Epithelial cell of proximal tubule (primary cell): ENCODE data around the gene CELF4. TPM values are rescaled to one million over a fixed set of nuclear protein-coding genes. Genes with fewer than 3 reads are reported as not detected.

Source experiments
- DNase-seq: peaks from one replicate; pipeline ENCODE4 v3.0.0-alpha.2; 2011; ENCODE audit warnings: low read depth
- H3K4me3 ChIP-seq: 2 replicates; pipeline ENCODE4 v1.5.1; 2011; ENCODE audit warnings: low read depth, mild to moderate bottlenecking, low read length
- total RNA-seq: library from RNA; depleted of rRNA; stranded (reverse); fragments of >200 nt; gene quantifications from 2 replicates; pipeline ENCODE4 v1.2.3, GENCODE V29; 2015
- TF ChIP-seq, protein P1 (sequence below): conservative IDR thresholded peaks from 2 replicates; pipeline ENCODE4 v1.5.1; 2012; ENCODE audit warnings: low read depth, mild to moderate bottlenecking, low read length

CELF4 gene
- total RNA-seq, 1 donor from 2014 or later = not detected

DNA sequence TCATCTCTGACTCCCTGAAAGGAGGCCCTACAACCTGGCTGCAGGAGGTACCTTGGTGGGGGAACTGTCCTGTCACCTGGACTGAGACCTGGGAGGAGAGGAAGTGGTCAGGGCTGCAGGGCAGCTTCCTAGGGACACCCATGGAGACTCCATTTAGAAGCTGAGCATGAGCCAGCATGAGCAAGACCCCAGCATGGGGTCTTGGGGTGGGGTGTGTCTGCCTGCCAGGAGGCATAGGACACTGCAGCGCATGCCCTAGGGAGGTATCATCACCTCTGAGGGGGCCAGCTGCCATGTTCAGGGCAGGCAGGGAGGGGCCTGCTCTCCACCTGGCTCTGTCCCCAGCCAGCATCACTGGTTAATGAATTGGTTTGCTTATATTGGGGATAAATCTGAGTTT, 249.7 kb downstream of the CELF4 start:
- no peak for DNase-seq
- TF ChIP-seq, protein P1, sequence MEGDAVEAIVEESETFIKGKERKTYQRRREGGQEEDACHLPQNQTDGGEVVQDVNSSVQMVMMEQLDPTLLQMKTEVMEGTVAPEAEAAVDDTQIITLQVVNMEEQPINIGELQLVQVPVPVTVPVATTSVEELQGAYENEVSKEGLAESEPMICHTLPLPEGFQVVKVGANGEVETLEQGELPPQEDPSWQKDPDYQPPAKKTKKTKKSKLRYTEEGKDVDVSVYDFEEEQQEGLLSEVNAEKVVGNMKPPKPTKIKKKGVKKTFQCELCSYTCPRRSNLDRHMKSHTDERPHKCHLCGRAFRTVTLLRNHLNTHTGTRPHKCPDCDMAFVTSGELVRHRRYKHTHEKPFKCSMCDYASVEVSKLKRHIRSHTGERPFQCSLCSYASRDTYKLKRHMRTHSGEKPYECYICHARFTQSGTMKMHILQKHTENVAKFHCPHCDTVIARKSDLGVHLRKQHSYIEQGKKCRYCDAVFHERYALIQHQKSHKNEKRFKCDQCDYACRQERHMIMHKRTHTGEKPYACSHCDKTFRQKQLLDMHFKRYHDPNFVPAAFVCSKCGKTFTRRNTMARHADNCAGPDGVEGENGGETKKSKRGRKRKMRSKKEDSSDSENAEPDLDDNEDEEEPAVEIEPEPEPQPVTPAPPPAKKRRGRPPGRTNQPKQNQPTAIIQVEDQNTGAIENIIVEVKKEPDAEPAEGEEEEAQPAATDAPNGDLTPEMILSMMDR = no peak
- no peak overlapping the region for H3K4me3 ChIP-seq

DNA sequence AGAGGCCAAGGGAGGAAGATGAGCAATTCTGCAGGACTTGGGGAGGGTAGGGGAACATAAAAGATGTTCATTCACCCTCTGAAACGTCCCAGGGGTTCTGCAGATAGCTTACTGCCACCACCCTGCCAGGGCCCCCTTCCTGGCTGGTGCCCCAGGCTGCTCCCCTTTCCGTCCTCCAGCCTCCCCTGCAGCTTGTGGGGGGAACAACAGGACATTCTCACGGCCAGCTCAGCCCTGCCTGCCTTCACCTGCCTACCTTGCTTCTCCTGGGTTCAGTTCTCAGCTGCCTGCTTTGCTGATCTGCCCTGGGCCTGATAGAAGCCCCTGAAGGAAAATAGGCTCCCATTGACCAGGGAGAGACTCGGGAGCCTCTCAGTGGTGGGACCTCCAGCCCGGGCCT, 251.1 kb downstream of the CELF4 start:
- TF ChIP-seq, protein P1 = no peak
- DNase-seq = no peak
- no peak overlapping the region for H3K4me3 ChIP-seq

DNA sequence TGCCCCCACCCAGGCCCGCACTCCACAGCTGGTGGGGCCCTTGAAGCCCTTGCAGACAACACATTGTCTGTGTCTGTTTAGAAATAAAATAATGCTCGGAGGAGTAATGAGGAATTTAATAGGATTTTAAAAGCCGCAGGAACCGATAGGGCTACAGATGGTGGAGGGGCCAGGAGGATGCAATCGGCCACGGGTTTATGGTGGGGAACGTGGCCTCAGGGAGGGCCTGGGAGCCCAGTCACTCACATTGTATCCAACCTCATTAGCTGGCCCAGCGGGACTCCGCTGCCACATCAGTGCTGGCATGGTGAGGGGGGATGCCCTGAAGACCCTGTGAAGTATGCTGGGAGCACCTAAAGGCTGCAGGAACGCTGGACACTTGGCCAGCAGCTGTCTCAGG, 252.0 kb downstream of the CELF4 start:
- TF ChIP-seq, protein P1 = no peak
- no peak overlapping the region for H3K4me3 ChIP-seq
- DNase-seq = no peak

DNA sequence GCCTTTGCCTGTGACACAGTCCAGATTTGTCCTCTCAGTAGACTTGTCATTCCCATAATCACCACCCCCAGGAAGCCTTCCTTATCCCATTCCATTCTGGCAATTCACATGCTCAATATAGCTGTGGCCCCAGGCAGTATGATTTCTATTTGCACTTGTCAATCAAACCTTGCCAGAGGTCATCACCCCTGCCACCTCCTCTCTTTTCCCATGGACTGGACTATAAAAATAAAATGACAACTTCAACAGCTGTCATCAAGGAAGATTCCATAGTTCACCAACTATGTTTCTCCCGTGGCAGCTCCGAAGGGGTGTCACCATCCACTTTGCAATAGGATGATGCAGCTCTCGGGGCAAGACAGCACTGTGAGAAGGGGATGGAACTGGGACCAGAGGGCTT, 255.7 kb downstream of the CELF4 start:
- TF ChIP-seq, protein P1 = no peak
- no peak overlapping the region for H3K4me3 ChIP-seq
- DNase-seq = no peak

DNA sequence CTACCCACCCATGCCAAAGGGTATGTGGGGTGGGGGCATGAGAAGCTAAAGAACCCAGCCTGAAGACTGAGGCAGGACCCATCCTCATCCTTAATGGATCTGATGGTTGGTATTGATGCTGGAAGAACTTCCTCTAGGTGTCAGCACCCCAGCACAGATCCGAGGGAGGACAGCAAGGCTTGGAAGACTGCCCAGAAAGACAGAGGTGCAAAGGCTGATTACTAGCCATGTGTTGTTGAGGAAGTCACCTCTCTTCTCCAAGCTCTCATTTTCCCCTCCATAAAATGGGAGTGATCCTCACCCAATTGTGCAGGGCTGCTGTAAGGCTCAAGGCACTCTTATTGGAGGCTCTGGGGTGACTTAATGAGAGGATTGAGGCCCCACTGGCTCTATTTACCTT, 256.5 kb downstream of the CELF4 start:
- peak; percentile 13 for DNase-seq
- TF ChIP-seq, protein P1 = peak; percentile 35
- no peak overlapping the region for H3K4me3 ChIP-seq

DNA sequence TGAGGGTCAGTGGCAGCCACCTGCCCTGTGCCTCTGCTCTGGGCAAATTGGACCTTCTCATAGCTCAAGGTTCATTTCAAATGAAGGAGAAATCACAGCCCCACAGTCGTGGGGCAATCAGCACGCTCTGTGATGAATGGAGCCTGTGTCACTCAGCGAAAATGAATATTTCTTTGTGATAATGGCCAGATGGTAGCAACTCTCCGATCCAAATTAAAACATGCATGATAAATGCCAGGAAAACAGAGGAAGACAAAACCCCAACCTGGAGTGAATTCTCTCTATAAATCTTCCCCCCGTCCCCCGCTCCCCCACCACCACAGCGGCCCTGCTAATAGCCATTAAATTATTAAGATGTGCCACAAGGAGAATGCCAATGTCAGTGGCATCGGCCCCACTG, 258.4 kb downstream of the CELF4 start:
- H3K4me3 ChIP-seq = no peak overlapping the region
- no peak for DNase-seq
- TF ChIP-seq, protein P1 = no peak

DNA sequence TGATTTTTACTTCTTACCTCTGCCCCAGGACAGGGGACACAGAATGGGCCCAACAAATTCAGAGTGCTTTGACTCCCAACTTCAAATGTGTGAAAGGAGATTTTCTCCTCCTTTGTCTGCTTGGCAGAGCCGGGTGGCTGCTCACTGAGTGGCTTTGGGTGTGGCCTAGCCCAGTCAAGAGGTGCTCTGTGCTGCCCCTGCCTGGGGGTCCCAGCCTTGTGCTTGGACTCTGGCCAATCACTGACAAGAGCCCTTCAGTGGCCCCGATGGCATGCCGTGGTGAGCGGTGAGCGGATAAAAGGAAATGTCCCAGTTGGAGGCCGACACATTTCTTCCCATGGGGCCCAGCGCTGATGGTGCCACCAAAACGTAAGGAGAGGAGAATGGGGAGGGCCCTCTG, 259.2 kb downstream of the CELF4 start:
- TF ChIP-seq, protein P1 = no peak
- no peak for DNase-seq
- no peak overlapping the region for H3K4me3 ChIP-seq
